ENCODE measurements around the gene RHOT2.

GRCh38 chr16:684961-685696 lies 17.2 kb downstream of the RHOT2 start:
- no peak for TF ChIP-seq EZH2 (IDR thresholded peaks at IDR 0.05; ENCODE audit: borderline replicate concordance, low read depth, low read length, poor library complexity, severe bottlenecking)
- no peak for TF ChIP-seq CTCF (conservative IDR thresholded peaks at IDR 0.05; ENCODE audit: low read depth, low read length)
